Adrenal gland (tissue), 5 donors: ENCODE results near the gene ALLC.

Experiments
- POLR2A ChIP-seq, 2 donors: fragments of 450-650 bp; IDR thresholded peaks; one replicate each; pipeline ENCODE4 v1.6.1; 2017; ENCODE audit warnings: antibody characterized with exemption in 2 of 2, mild to moderate bottlenecking in 2 of 2, moderate library complexity in 1 of 2
- TF ChIP-seq, protein P1 (sequence below), 6 experiments: fragments of 450-650 bp in 4 of 6; fragments of 200-600 bp in 2 of 6; sonication (generic) in 1 of 6; IDR thresholded peaks; 1 replicate in 5 of 6; 2 replicates in 1 of 6; pipeline versions ENCODE4 v1.5.1 to v1.8.0; 2016 to 2021; ENCODE audit warnings: antibody characterized with exemption in 6 of 6, mild to moderate bottlenecking in 2 of 6, moderate library complexity in 1 of 6
- donor health status: DM: no; HTN: no; CAD: no.

DNA sequence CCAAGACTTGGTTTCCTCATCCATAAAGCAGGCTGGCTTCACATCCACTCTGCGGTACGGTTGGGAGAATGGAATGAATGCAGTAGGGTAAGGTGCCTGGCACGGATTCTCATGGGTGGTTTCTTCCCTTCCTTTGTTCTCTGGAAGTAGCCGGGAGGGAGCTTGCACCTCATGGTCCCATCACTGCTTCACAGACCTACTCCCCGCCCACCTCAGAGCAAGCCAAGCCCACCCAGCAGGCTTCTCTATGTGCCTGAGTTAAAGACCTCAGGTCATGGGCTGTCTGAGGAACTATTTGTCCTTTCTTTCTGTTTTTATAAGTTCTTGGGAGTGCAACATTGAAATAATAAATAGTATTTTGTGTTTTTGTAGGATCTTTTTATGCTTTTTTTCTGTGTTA is 48.9 kb downstream of the ALLC start:
- TF ChIP-seq, protein P1, sequence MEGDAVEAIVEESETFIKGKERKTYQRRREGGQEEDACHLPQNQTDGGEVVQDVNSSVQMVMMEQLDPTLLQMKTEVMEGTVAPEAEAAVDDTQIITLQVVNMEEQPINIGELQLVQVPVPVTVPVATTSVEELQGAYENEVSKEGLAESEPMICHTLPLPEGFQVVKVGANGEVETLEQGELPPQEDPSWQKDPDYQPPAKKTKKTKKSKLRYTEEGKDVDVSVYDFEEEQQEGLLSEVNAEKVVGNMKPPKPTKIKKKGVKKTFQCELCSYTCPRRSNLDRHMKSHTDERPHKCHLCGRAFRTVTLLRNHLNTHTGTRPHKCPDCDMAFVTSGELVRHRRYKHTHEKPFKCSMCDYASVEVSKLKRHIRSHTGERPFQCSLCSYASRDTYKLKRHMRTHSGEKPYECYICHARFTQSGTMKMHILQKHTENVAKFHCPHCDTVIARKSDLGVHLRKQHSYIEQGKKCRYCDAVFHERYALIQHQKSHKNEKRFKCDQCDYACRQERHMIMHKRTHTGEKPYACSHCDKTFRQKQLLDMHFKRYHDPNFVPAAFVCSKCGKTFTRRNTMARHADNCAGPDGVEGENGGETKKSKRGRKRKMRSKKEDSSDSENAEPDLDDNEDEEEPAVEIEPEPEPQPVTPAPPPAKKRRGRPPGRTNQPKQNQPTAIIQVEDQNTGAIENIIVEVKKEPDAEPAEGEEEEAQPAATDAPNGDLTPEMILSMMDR (IDR thresholded peaks at IDR 0.05), result no peak
- no peak for TF ChIP-seq POLR2A (IDR thresholded peaks at IDR 0.05)
